Lung (tissue), 12 donors: ENCODE measurements around the gene CD22. TPM values are rescaled to one million over a fixed set of nuclear protein-coding genes. Genes with fewer than 3 reads are reported as not detected.

Experiments used
- ATAC-seq: fragments of 200-7000 bp; cut with Tn5 transposase; one replicate; pipeline ENCODE4 v1.9.1; 2020; ENCODE audit warnings: moderate number of reproducible peaks; ENCODE audit not compliant: insufficient read depth, low FRiP score
- DNase-seq, 3 donors: peaks; one replicate each; pipeline ENCODE4 v3.0.0-alpha.2; 2013 to 2017
- H3K27ac ChIP-seq, 2 donors: one replicate each; pipeline ENCODE4 v1.5.1; 2013; ENCODE audit warnings: mild to moderate bottlenecking in 2 of 2, moderate library complexity in 2 of 2, control low read depth in 1 of 2, inconsistent platforms in 1 of 2, low read depth in 1 of 2, low read length in 1 of 2
- H3K27me3 ChIP-seq, 3 donors: one replicate each; pipeline ENCODE4 v1.5.1; 2013; ENCODE audit warnings: low read length in 2 of 3; ENCODE audit not compliant: control insufficient read depth in 3 of 3, insufficient read depth in 3 of 3
- H3K36me3 ChIP-seq, 4 donors: one replicate each; pipeline ENCODE4 v1.5.1; 2013; ENCODE audit warnings: low read length in 4 of 4, mild to moderate bottlenecking in 1 of 4, moderate library complexity in 1 of 4; ENCODE audit not compliant: control insufficient read depth in 4 of 4, insufficient read depth in 4 of 4
- H3K4me1 ChIP-seq, 5 donors: one replicate each; pipeline ENCODE4 v1.5.1; 2013; ENCODE audit warnings: low read length in 5 of 5, mild to moderate bottlenecking in 2 of 5, moderate library complexity in 1 of 5; ENCODE audit not compliant: control insufficient read depth in 5 of 5, insufficient read depth in 5 of 5
- H3K4me3 ChIP-seq: one replicate; pipeline ENCODE4 v1.5.1; 2013; ENCODE audit warnings: mild to moderate bottlenecking, control low read depth, moderate library complexity
- H3K9ac ChIP-seq, 2 donors: one replicate each; pipeline ENCODE4 v1.5.1; 2013; ENCODE audit warnings: low read length in 2 of 2, control low read depth in 1 of 2; ENCODE audit not compliant: insufficient read depth in 1 of 2
- H3K9me3 ChIP-seq, 4 donors: one replicate each; pipeline ENCODE4 v1.5.1; 2013; ENCODE audit warnings: low read length in 3 of 4, mild to moderate bottlenecking in 1 of 4, moderate library complexity in 1 of 4; ENCODE audit not compliant: control insufficient read depth in 4 of 4, insufficient read depth in 3 of 4
- CTCF ChIP-seq: IDR thresholded peaks from 2 replicates; pipeline ENCODE4 v1.5.1; 2012; ENCODE audit warnings: mild to moderate bottlenecking; ENCODE audit errors: control extremely low read depth, extremely low read depth
- WGBS, 2 donors: extraction: QIAGEN DNeasy Blood & Tissue Kit; methylation state at CpG; one replicate each; pipeline ENCODE4 v1.1.7; 2013; 5-methylcytosine and 5-hydroxymethylcytosine counted together
- polyA plus RNA-seq, 2 donors: library from polyadenylated mRNA; stranded (reverse); fragments of 200-250 nt; gene quantifications; one replicate each; pipeline ENCODE4 v1.2.1, GENCODE V29; 2013
- total RNA-seq, 2 donors: library from RNA; depleted of rRNA in 1 of 2; stranded (reverse); fragments of >200 nt in 1 of 2; gene quantifications; one replicate each; pipeline ENCODE4 v1.2.1, GENCODE V29; 2014 to 2021
- donor health status: control.
- donor health status: control.
- donor health status: Bipolar disorder and iron deficiency.
- donor health status: healthy.
- donor health status: DM: yes; HTN: yes; CAD: no.

Gene CD22
- total and polyA plus RNA-seq, 4 donors: 4.7 to 53.8 (median 30.7) TPM

- Histone ChIP-seq H3K9me3 (peaks cover 0 to 3% (median 0%) of the 10 kb centered on the region in 4 donors), H3K9ac (peak overlapping the region in 1 of 2 donors; percentile 39), H3K4me3 (no peak overlapping the region), H3K36me3 (no peaks in the 10 kb centered on the region), H3K27me3 (no peaks in the 10 kb centered on the region), H3K4me1 (peaks cover 0 to 53% (median 25%) of the 10 kb centered on the region in 5 donors), H3K27ac (no peak overlapping the region)
- no peak for TF ChIP-seq CTCF
- 91 to 94% methylated on average over 10 of the region's 10 CpGs for WGBS, 2 donors
- no peak for DNase-seq
- no peak for ATAC-seq
Observed at GRCh38 chr19:35310811-35311465, 18.0 kb upstream of the CD22 start.

GRCh38 chr19:35311901-35312665 is 16.9 kb upstream of the CD22 start:
- DNase-seq: no peak
- no peaks in the 10 kb centered on the region for H3K27me3 ChIP-seq
- no peak for ATAC-seq
- no peaks in the 10 kb centered on the region for H3K36me3 ChIP-seq
- H3K27ac ChIP-seq: no peak overlapping the region
- H3K4me3 ChIP-seq: no peak overlapping the region
- H3K9ac ChIP-seq: no peak overlapping the region
- WGBS, 2 donors: 82 to 89% methylated on average over 21 of the region's 21 CpGs
- H3K4me1 ChIP-seq: peaks cover 0 to 55% (median 24%) of the 10 kb centered on the region in 5 donors
- TF ChIP-seq CTCF: no peak
- peaks cover 0 to 1% (median 0%) of the 10 kb centered on the region in 4 donors for H3K9me3 ChIP-seq

GRCh38 chr19:35313587-35313986 is 15.4 kb upstream of the CD22 start:
- Histone ChIP-seq H3K9me3 (peaks cover 0 to 1% (median 0%) of the 10 kb centered on the region in 4 donors), H3K27me3 (no peaks in the 10 kb centered on the region), H3K4me3 (no peak overlapping the region), H3K27ac (no peak overlapping the region), H3K36me3 (no peaks in the 10 kb centered on the region), H3K4me1 (peaks cover 0 to 42% (median 13%) of the 10 kb centered on the region in 5 donors), H3K9ac (no peak overlapping the region)
- no peak for DNase-seq
- 35 to 37% methylated on average over 7 of the region's 7 CpGs for WGBS, 2 donors
- ATAC-seq: no peak
- TF ChIP-seq CTCF: no peak
